ENCODE results near the gene PEX7.
"Not testable (repeated sequence)": the region's sequence is repeated elsewhere in the genome, so short reads cannot be mapped to it uniquely, and the experiment has no call there.

PEX7 gene, protein sequence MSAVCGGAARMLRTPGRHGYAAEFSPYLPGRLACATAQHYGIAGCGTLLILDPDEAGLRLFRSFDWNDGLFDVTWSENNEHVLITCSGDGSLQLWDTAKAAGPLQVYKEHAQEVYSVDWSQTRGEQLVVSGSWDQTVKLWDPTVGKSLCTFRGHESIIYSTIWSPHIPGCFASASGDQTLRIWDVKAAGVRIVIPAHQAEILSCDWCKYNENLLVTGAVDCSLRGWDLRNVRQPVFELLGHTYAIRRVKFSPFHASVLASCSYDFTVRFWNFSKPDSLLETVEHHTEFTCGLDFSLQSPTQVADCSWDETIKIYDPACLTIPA
- total RNA-seq: 9.4 reads per million, percentile 30 among the genes with 10 or more reads in this experiment

- DNase-seq: peak; percentile 82
These were observed at the start of gene PEX7 for GRCh38 chr6:136822376-136823127. TSS of gene PEX7 (plus strand) at chr6:136822592. CDS start at chr6:136822666, 74 bp downstream.

DNA sequence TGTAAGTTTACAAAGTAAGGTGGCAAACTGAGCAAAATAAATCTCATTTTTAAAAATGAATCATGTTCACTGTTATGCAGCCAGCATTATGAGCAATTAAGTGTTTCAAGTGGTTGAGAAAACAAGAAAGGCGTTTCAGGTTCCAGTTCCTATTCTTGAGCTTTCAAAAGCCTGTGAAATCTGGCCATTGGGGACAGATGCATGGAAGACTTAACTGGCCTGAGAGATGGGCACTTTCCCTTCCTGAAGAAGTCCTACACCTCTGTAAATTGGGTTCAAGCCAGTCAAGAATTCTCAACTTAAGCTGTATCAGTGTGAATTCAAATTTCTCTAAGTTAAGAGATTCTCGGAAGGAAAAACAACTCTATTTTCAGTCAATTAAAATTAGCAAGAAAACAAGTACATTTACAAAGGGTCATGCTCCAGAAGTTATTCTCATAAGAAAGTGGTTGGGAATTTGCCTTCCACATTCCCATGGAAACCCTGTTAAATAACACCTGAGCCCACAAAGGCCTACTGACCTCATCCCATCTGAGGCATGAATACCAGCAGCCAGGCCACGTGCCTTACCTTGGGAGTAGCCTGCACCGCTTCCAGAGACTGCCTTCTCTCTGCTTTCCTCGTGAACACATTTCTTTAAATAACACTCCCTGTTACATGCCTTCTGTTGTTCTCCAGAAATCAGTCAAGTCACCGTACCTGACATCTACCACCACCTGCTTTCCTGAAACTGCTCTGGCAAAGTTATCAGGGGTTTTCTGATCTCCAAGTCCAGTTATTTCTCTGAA is 49.5 kb upstream of the PEX7 start:
- no peak for DNase-seq

DNA sequence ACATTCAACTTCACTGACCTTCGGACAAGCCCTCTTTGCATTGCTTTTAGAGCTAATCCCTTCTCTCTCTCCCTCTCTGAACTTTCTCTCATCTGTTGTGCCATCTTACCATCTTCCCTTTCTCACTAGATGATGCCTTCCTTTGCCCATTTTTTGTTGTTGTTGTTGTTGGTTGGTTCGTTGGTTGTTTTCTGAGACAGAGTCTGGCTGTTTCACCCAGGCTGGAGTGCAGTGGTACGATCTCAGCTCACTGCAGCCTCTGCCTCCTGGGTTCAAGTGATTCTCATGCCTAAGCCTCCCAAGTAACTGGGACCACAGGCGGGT is 49.0 kb upstream of the PEX7 start:
- no peak for DNase-seq

DNA sequence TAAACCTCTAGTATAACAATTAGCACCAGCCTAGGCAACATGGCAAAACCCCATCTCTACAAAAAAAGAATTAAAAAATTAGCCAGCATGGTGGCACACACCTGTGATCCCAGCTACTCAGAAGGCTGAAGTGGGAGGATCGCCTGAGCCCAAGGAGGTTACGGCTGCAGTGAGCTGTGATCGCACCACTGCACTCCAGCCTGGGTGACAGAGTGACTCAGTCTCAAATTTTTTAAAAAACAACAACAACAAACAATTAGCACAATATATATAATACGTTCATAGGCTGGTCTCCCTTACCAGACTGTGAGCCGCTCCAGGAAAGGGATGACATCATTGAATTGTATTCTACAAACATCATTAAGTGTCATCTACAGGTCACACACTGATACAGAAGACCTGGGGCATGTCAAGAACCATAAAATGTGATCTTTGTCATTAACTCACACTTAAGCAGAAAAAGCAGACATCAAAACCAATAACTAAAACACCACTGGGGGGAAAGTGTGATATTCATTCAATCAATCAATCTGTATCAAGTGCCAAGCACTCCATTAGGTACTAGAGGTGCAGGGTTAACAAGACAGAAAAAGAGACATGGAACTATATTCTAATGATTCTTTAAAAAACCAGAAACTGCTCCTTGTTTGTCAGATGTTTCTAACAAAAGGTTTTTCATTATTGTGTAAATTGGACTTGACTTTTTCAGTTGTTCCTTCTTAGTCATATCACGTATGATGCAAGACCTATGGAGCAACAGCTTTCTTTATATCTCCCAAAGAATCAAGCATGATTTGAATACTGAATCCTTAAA is 48.0 kb upstream of the PEX7 start:
- DNase-seq: no peak

GRCh38 chr6:136775081-136775480 is 47.3 kb upstream of the PEX7 start:
- DNase-seq: no peak

GRCh38 chr6:136775548-136775947 is 46.8 kb upstream of the PEX7 start:
- DNase-seq: no peak

- no peak for DNase-seq
These were observed 44.7 kb upstream of the PEX7 start for GRCh38 chr6:136777651-136778050.

DNA sequence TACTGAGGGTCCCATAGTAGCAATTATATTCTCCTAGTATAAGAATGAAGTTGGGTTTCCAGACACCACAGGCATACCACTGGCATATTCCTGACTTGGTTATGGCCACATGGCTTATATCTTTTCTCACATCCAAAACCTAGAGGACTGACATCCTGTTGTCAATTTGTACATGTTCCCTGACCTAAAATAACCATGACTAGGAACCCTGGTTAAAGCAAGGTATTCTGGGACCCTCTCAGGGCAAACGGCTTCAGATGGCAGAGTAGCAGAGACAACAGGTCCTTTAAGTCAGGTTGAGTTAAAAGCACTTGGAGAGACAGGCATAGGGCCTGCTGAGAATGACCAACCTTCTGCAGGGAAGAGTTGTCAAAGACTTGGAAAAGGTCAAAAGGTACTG is 42.7 kb upstream of the PEX7 start:
- DNase-seq: no peak

DNA sequence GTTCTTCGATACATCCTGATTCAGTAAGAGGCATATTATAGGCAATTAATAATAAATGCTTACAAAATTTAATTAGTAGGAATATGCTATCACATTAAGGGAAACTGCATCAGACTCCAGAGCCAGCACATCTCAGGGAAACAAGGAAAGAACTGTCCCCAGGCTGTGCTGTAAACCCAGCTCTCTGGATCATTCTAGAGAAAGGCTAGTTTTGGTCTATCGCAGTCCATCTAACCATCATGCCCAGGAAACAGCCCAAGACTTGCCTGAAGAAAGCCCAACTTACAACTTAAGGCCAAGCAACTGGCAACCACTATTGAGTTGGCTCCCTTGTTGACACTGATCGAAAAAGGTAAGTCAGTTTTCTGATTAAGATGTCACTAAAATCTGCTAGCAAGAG is 41.4 kb upstream of the PEX7 start:
- DNase-seq: no peak

DNA sequence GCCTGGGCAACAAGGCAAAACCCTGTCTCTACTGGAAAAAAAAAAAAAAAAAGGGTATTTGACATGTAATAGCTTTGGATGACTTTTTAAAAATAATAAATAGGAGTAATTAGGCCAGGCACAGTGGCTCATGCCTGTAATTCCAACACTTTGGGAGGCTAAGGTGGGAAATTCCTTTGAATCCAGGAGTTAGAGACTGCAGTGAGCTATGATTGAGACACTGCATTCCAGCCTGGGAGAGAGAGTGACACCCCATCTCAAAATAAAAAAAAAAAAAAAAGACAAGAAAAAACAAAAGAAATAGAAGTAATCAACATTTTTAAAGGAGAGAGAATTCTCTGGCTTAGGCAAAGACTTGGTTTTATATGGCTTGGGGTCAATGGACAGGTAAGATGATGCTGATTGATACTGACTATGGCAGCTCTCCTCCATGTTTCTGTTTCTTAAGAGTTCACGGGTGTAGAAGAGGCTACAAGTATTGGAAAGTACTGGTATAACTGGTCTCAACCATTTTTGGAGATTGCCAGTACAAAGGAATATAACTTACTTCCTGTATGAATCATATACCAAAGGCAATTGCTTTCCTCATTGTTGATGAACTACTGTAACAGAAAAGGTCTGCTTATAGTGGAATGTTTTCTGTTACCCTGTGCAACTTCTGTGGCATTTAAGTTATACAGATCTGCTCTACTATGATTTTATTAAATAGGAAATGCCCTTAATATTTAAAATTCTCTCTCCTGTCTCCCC is 40.2 kb upstream of the PEX7 start:
- DNase-seq: no peak

DNA sequence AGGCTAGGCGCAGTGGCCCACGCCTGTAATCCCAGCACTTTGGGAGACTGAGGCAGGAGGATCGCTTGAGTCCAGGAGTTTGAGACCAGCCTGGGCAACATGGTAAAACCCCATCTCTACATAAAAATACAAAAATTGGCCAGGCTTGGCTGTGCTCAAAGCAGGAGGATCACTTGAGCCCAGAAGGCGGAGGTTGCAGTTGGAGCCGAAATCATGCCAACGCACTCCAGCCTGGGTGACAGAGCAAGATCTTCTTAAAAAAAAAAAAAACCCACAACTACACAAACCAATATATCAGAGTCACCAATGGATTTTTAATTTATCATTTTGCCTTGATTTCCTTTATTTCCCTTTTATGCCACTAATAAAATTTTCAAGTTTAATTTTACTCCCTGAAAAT is 39.4 kb upstream of the PEX7 start:
- no peak for DNase-seq

DNA sequence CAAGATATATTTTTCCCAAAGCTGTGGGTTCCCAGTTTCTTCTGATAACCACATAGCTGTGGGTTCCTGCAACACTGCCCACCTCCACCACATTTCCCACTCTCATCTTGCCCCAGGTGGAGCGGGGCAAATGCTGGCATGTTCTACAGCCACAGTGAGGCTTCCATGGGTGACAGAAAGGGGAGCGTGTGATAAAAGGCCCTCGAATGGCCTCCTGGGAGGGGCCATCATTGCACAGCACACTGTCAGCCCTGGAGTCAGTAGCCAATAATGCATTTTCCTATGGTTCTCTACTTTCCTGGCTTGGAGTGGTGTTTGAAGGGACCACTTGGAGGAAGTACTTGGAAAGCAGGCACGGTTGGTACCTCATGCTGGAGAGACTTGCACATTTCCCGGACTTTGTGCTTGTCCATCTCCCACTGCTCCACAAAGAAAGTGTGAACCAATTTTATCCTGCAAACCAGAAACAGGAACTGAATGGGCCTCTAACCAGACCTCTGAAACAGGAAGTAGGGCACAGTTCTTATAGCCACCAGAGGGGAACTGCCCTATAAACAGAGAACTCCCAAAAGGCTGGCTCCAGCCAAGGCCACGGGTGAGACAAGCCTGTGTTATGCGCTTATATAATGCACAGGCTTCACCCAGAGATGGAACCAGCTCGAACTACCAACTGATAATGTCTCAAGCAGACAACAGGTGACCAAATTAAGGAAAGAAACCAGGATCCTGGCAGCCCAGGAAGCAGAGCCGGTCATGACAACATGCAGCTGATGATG is 38.7 kb upstream of the PEX7 start:
- no peak for DNase-seq

DNA sequence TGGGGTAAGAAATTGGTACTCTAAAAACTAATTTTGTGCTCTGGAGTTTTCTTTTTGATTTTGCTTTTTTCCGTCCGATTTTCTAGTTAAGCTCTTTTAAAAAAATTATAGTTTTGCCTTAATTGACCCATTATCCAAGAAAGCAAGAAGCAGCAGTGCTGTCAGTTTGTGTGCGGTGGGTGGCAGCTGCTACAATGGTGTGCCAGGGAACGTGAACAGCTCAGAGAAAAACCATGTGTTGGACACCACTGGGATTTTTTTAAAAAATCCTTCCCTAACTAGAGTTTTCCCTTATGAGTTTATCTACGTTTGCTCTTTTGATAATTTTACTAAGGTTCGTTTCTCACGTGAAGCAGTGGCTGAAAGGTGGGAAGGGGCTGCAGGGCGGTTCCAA is 38.1 kb upstream of the PEX7 start:
- DNase-seq: no peak

DNA sequence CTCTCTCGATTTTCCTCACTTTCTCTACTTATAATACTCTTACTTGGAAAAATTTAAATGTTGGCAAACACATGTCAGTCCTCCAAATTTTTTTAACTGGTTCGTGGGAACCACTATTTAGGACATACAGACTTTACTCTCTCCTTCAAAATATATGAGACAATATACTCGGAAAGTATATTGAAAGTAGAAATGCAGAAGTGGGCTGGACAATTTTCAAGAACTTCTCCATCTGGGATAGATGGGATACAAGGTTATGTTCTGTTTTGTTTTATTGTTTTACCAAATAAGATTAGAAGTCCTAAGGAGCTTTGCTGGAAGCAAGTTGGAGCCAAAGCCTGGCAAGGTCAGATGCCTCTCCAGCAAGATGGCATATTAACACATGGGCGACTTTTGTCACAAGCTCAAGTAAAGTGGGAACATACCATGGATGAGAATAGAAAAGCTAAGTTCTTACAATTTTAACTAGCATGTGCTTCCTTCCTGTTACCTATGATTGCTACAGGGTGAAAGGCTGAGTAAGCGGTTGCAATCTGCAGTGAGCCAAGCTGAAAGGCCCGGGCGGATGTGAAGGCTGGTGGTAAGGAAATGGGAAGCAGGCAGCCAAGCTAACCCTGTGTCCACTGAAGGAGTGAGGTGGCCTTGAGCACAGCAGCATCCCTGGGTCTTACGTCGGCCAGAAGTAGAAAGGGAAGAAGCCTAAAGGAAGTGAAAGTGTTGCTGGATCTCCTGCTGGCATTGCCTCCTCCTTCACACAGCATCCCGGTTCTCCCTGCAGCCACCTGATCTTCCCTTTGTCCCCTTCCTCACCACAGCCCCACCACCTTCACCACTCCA is 37.3 kb upstream of the PEX7 start:
- peak; percentile 21 for DNase-seq

DNA sequence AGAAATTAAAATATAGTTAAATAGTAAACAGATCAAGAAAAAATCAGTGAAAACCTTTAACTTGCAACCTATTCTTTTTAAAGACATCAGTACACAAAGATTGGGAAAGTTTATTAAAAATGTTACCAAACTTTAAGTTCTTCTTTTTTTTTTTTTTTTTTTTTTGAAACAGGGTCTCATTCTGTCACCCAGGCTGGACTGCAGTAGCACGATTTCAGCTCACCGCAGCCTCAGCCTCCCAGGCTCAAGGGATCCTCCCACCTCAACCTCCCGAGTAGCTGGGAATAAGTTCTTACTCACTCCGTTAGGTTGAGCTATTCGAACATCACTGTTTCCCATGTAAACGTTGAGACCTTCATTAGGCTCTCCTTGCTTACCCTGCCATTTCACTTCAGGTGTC is 35.7 kb upstream of the PEX7 start:
- DNase-seq: no peak

DNA sequence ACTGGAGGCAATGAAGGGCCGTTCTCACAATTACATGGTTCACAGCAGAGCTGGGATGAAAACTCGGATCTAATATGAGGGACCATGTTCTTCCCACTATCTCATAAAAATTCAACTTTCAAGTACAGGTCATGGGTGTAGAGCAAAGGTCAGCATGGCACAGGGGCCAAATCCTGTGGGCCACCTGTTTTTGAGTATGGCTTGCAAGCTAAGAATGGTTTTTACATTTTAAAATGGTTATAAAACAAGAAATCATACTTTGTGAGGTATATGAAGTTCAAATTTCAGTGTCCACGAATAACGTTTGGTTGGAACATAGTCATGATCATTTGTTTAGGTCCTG is 34.7 kb upstream of the PEX7 start:
- no peak for DNase-seq

- peak; percentile 11 for DNase-seq
These were observed 34.1 kb upstream of the PEX7 start for GRCh38 chr6:136788069-136788902.

- DNase-seq: not testable (repeated sequence)
These were observed 33.0 kb upstream of the PEX7 start for GRCh38 chr6:136789440-136789839.
